GM19452 (cell line): Measurements from ENCODE around the gene GLT8D2.

Source experiments
- ATAC-seq: cut with Tn5 transposase; IDR thresholded peaks from one replicate; pipeline ENCODE4 v1.9.1; 2021; ENCODE audit not compliant: unreplicated experiment

Gene GLT8D2

DNA sequence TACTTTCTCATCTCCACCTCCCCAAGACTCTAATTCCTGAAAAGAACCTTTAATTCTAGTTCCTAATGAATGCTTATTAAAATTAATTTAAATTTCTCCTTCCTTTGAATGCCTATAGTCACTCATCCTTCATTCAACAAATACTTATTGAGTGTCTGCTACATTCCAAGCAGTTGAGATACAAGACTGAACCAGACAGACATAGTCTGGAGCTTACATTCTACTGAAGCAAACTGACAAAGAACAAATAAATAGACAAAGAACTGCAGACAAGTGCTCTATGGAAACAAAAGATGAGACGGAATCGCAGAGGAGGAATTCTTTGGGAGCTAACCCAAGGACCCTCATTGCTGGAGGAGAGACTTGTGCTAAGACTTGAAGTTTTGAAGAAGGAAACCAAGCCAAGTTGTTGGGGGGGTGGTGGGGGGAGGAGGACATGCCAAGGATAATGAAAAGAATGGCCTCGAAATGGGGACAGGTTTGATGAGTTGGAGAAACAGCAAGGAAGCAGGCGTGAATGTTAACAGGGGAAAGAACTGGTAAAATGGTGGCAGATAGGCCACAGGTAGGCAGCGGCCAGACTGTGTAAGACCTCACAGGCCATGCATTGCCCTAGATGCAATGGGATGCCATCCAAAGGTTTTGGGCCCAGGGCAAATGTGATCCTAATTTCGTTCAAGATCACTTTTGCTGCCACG lies 94.0 kb downstream of the GLT8D2 start:
- no peak for ATAC-seq

DNA sequence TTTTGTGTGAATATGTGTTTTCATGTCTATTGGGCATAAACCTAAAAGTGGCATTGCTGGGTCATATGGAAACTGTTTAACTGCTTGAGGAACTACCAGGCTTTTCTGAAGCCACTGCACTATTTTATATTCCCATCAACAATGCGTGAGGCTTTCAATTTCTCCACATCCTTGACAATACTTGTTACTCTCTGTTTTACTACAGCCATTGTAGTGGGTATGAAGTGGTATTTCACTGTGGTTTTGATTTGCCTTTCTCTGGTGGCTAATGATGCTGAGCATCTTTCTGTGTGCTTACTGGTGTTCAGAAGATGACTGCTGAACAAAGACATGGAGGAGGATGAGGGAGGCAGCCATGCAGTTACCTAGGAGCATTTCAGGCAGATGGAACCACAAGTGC lies 97.5 kb downstream of the GLT8D2 start:
- ATAC-seq = no peak

DNA sequence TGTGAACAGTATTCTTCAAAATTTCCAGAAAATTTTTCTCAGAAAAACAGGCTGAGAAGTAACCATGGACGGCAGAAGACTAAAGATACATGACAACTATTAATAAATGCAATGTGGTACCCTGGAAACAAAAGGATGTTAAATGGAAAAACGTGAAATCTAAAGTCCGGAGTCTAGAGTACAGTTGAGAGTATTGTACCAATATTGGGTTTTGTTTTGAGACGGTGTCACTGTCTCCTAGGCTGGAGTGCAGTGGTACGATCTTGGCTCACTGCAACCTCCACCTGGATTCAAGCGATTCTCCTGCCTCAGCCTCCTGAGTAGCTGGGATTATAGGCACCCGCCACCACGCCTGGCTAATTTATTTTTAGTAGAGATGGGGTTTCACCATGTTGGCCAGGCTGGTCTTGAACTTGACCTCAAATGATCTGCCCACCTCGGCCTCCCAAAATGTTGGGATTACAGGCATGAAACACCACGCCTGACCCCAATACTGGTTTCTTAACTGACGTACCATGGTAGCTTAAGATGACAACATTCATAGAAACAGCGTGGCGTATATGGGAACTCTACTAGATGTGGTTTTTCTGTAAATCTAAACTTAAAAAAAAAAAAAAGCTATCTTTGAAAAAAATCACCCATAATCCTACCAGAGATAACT lies 101.1 kb downstream of the GLT8D2 start:
- ATAC-seq = no peak

DNA sequence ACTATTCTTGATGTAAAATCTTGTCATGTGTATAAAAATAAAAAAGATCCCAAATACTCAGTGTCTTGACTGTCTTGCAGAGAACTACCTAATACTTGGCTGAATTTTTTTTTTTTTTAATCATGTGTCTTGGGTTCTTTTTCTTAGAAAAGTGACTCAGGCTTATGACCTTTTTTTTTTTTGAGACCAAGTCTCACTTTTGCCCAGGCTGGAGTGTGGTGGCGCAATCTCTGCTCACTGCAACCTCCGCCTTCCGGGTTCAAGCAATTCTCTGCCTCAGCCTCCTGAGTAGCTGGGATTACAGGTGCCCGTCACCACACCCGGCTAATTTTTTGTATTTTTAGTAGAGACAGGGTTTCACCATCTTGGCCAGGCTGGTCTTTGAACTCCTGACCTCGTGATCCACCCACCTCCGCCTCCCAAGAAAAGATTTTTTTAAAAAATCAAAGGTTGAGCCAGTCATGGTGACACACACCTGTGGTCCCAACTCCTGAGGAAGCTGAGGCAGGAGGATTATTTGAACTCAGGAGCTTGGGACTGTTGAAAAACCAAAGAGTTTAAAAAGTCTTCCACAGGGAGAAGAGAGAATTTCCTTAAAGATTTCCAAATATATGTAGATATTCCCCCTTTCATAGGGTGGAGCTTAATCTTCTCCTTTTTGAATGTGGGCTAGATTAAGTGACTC lies 102.0 kb downstream of the GLT8D2 start:
- no peak for ATAC-seq

DNA sequence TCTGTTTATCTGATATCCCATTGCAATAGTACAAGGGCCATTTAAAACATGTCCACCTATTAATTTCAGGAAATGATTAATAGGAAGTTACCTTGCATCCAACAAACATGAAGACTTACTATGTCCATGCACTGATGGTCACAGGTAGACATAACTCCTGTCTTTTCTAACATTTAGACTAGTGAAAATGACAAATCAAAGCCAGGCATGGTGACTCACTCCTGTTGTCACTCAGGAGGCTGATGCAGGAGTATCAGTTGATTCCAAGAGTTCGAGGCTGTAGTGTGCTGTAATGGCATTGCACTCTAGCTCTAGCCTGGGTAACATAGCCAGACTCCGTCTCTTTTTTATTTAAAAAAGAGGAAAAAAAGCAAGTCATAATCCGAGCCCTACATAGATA lies 105.0 kb downstream of the GLT8D2 start:
- ATAC-seq = no peak
